HAP-1 (cell line): ENCODE results near the gene PLLP.
"Not testable (repeated sequence)": the region's sequence is repeated elsewhere in the genome, so short reads cannot be mapped to it uniquely, and the experiment has no call there.

ENCODE experiments used
- DNase-seq, 2 experiments: peaks; one replicate each; pipeline ENCODE4 v3.0.0-alpha.2; 2016 to 2020; ENCODE audit warnings: low spot score in 2 of 2
- H3K27me3 ChIP-seq: fragments of 250-450 bp; sonication (Bioruptor Pico); 2 replicates; pipeline ENCODE4 v1.5.1; 2020; ENCODE audit warnings: low read depth, mild to moderate bottlenecking, moderate library complexity
- H3K36me3 ChIP-seq: fragments of 250-450 bp; sonication (Bioruptor Pico); replicated peaks from 2 replicates; pipeline ENCODE4 v1.5.1; 2020; ENCODE audit warnings: mild to moderate bottlenecking
- H3K4me1 ChIP-seq: fragments of 250-450 bp; sonication (Bioruptor Pico); 2 replicates; pipeline ENCODE4 v1.5.1; 2020; ENCODE audit warnings: mild to moderate bottlenecking
- H3K4me3 ChIP-seq: fragments of 250-450 bp; sonication (Bioruptor Pico); 2 replicates; pipeline ENCODE4 v1.5.1; 2020; ENCODE audit warnings: mild to moderate bottlenecking, moderate library complexity
- H3K9me3 ChIP-seq: fragments of 250-450 bp; sonication (Bioruptor Pico); 2 replicates; pipeline ENCODE4 v1.5.1; 2020; ENCODE audit warnings: mild to moderate bottlenecking, moderate library complexity
- in situ Hi-C: fragments of 300-500 bp; cut with MboI; formaldehyde crosslinking; loops from 3 replicates; pipeline ENCODE4 v1.14.3; 2020; ENCODE audit warnings: low sequenced_read_pairs, inconsistent platforms, mixed read lengths

The PLLP gene

GRCh38 chr16:57273826-57274225 lies 10.6 kb downstream of the PLLP start:
- Histone ChIP-seq H3K27me3 (no peaks in the 10 kb centered on the region), H3K4me1 (peaks cover 17% of the 10 kb centered on the region), H3K9me3 (no peaks in the 10 kb centered on the region), H3K4me3 (no peak overlapping the region), H3K36me3 (no peaks in the 10 kb centered on the region)
- in situ Hi-C loops = no loop called here
- no peak for DNase-seq

- Histone ChIP-seq H3K36me3 (no peaks in the 10 kb centered on the region), H3K27me3 (no peaks in the 10 kb centered on the region), H3K9me3 (no peaks in the 10 kb centered on the region), H3K4me1 (peaks cover 17% of the 10 kb centered on the region), H3K4me3 (no peak overlapping the region)
- in situ Hi-C loops = no loop called here
- DNase-seq = no peak
Observed at GRCh38 chr16:57273359-57273758, 11.1 kb downstream of the PLLP start.

GRCh38 chr16:57271867-57272495 lies 12.5 kb downstream of the PLLP start:
- DNase-seq = no peak
- no peaks in the 10 kb centered on the region for H3K9me3 ChIP-seq
- H3K36me3 ChIP-seq = no peaks in the 10 kb centered on the region
- H3K4me3 ChIP-seq = no peak overlapping the region
- H3K27me3 ChIP-seq = no peaks in the 10 kb centered on the region
- in situ Hi-C loops = no loop called here
- peaks cover 8% of the 10 kb centered on the region for H3K4me1 ChIP-seq

- H3K4me1 ChIP-seq = peaks cover 5% of the 10 kb centered on the region
- H3K4me3 ChIP-seq = no peak overlapping the region
- H3K36me3 ChIP-seq = no peaks in the 10 kb centered on the region
- no peaks in the 10 kb centered on the region for H3K9me3 ChIP-seq
- no peaks in the 10 kb centered on the region for H3K27me3 ChIP-seq
- in situ Hi-C loops = no loop called here
- no peak for DNase-seq
Observed at GRCh38 chr16:57271063-57271345, 13.5 kb downstream of the PLLP start.

GRCh38 chr16:57270221-57271062 lies 14.0 kb downstream of the PLLP start:
- H3K36me3 ChIP-seq = no peaks in the 10 kb centered on the region
- in situ Hi-C loops = no loop called here
- H3K9me3 ChIP-seq = no peaks in the 10 kb centered on the region
- H3K4me1 ChIP-seq = peaks cover 5% of the 10 kb centered on the region
- H3K4me3 ChIP-seq = no peak overlapping the region
- no peaks in the 10 kb centered on the region for H3K27me3 ChIP-seq
- no peak for DNase-seq

- DNase-seq = no peak
- no peak overlapping the region for H3K4me3 ChIP-seq
- no peaks in the 10 kb centered on the region for H3K9me3 ChIP-seq
- in situ Hi-C loops = no loop called here
- H3K4me1 ChIP-seq = peaks cover 5% of the 10 kb centered on the region
- H3K27me3 ChIP-seq = no peaks in the 10 kb centered on the region
- no peaks in the 10 kb centered on the region for H3K36me3 ChIP-seq
Observed at GRCh38 chr16:57268804-57269800, 15.4 kb downstream of the PLLP start.

GRCh38 chr16:57267343-57267742 lies 17.1 kb downstream of the PLLP start:
- not testable (repeated sequence) for H3K4me3 ChIP-seq, H3K9me3 ChIP-seq, H3K4me1 ChIP-seq

GRCh38 chr16:57266531-57267260 lies 17.8 kb downstream of the PLLP start:
- H3K4me1 ChIP-seq = peaks cover 5% of the 10 kb centered on the region
- H3K36me3 ChIP-seq = no peaks in the 10 kb centered on the region
- H3K27me3 ChIP-seq = no peaks in the 10 kb centered on the region
- H3K4me3 ChIP-seq = no peak overlapping the region
- in situ Hi-C loops = no loop called here
- no peaks in the 10 kb centered on the region for H3K9me3 ChIP-seq
- DNase-seq = no peak

More at GRCh38 chr16:57267343-57267742, 17.1 kb downstream of the PLLP start:
- in situ Hi-C loops, DNase-seq, H3K36me3 ChIP-seq, H3K27me3 ChIP-seq: not testable (repeated sequence)

- Histone ChIP-seq H3K27me3 (no peaks in the 10 kb centered on the region), H3K4me3 (no peak overlapping the region), H3K36me3 (no peaks in the 10 kb centered on the region), H3K4me1 (peaks cover 5% of the 10 kb centered on the region), H3K9me3 (no peaks in the 10 kb centered on the region)
- peak in 1 of 2 experiments; percentile 51 for DNase-seq
- in situ Hi-C loops = no loop called here
Observed at GRCh38 chr16:57265850-57266530, 18.5 kb downstream of the PLLP start.

GRCh38 chr16:57264950-57265371 lies 19.5 kb downstream of the PLLP start:
- Histone ChIP-seq H3K27me3 (no peaks in the 10 kb centered on the region), H3K4me1 (peaks cover 13% of the 10 kb centered on the region), H3K4me3 (no peak overlapping the region), H3K36me3 (no peaks in the 10 kb centered on the region), H3K9me3 (no peaks in the 10 kb centered on the region)
- in situ Hi-C loops = no loop called here
- DNase-seq = no peak

- Histone ChIP-seq H3K9me3 (no peaks in the 10 kb centered on the region), H3K27me3 (no peaks in the 10 kb centered on the region), H3K36me3 (no peaks in the 10 kb centered on the region), H3K4me1 (peaks cover 14% of the 10 kb centered on the region), H3K4me3 (no peak overlapping the region)
- no peak for DNase-seq
- in situ Hi-C loops = no loop called here
Observed at GRCh38 chr16:57264381-57264780, 20.1 kb downstream of the PLLP start.

GRCh38 chr16:57263541-57264351 lies 20.7 kb downstream of the PLLP start:
- H3K27me3 ChIP-seq = no peaks in the 10 kb centered on the region
- in situ Hi-C loops = no loop called here

More at GRCh38 chr16:57263541-57264351, 20.7 kb downstream of the PLLP start:
- no peak overlapping the region for H3K4me3 ChIP-seq
- H3K4me1 ChIP-seq = peaks cover 14% of the 10 kb centered on the region
- DNase-seq = no peak
- H3K9me3 ChIP-seq = no peaks in the 10 kb centered on the region
- no peaks in the 10 kb centered on the region for H3K36me3 ChIP-seq
